Neural progenitor cell (in vitro differentiated cells): ENCODE measurements around the gene CA10.

ENCODE experiments used
- EZH2 ChIP-seq: fragments of 200-600 bp; sonication (generic); IDR thresholded peaks from 2 replicates; pipeline ENCODE4 v1.6.1; 2017; ENCODE audit warnings: antibody characterized with exemption, mild to moderate bottlenecking, moderate library complexity
- TF ChIP-seq, protein P1 (sequence below): fragments of 200-600 bp; sonication (generic); IDR thresholded peaks from 2 replicates; pipeline ENCODE4 v1.5.1; 2017; ENCODE audit warnings: antibody characterized with exemption, mild to moderate bottlenecking

DNA sequence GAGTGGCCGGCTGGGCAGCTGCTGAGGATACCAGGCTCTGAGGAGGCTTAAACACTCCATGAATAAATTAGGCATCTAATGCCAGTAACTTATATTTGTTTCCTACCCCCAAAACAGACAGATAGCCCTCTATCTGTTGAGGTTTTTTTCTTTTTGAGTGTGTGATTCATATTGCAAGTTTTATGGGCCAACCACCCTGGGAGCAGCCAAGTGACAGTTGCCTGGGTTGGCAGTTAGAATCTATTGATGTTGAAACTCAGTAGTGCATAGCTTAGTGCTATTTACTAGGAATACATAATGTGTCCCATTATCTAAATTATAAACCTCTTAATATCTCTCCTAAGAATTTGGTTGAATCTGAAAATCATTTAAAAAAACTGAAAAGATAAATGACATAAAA is 397.4 kb downstream of the CA10 start:
- TF ChIP-seq, protein P1, sequence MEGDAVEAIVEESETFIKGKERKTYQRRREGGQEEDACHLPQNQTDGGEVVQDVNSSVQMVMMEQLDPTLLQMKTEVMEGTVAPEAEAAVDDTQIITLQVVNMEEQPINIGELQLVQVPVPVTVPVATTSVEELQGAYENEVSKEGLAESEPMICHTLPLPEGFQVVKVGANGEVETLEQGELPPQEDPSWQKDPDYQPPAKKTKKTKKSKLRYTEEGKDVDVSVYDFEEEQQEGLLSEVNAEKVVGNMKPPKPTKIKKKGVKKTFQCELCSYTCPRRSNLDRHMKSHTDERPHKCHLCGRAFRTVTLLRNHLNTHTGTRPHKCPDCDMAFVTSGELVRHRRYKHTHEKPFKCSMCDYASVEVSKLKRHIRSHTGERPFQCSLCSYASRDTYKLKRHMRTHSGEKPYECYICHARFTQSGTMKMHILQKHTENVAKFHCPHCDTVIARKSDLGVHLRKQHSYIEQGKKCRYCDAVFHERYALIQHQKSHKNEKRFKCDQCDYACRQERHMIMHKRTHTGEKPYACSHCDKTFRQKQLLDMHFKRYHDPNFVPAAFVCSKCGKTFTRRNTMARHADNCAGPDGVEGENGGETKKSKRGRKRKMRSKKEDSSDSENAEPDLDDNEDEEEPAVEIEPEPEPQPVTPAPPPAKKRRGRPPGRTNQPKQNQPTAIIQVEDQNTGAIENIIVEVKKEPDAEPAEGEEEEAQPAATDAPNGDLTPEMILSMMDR = no peak
- TF ChIP-seq EZH2 = no peak
